GM12878 (cell line): ENCODE data around the gene KDM2A. TPM values are rescaled to one million over a fixed set of nuclear protein-coding genes. Genes with fewer than 3 reads are reported as not detected.
A peak's percentile ranks its signal among the peaks of the same experiment; 100 is the strongest.

ENCODE experiments used
- ATAC-seq: fragments of 200-7000 bp; cut with Tn5 transposase; 3 replicates; pipeline ENCODE4 v1.9.1; 2020; ENCODE audit warnings: mild to moderate bottlenecking, moderate library complexity
- BruUV-seq: library from RNA; stranded (reverse); fragments of 400-500 nt; replicated peaks from 2 replicates; lab custom pipeline; 2021; lab: Mats Ljungman, UMichigan
- CTCF ChIA-PET: fragments of 300-600 bp; sonication (Branson Sonifier 250); formaldehyde crosslinking; extraction: SDS; loops from one replicate; lab custom pipeline; 2021; ENCODE audit warnings: inconsistent platforms; lab: Yijun Ruan, JAX
- POLR2A ChIA-PET: fragments of 350-600 bp; formaldehyde crosslinking; extraction: SDS; loops from one replicate; lab custom pipeline; 2021; ENCODE audit warnings: inconsistent platforms; lab: Charles Lee
- RAD21 ChIA-PET: fragments of 300-600 bp; sonication (Branson Sonifier 250); formaldehyde crosslinking; loops from one replicate; lab custom pipeline; 2023; ENCODE audit warnings: antibody characterized with exemption; ENCODE audit not compliant: unreplicated experiment; lab: Charles Lee
- SMC1A ChIA-PET: fragments of 300-600 bp; sonication (Branson Sonifier 250); formaldehyde crosslinking; loops from one replicate; lab custom pipeline; 2023; ENCODE audit not compliant: unreplicated experiment, uncharacterized antibody; lab: Charles Lee
- DNase-seq: peaks from one replicate; pipeline ENCODE4 v3.0.0-alpha.2; 2011; ENCODE audit warnings: low read depth, low spot score
- FAIRE-seq: peaks from 3 replicates; lab custom pipeline; 2011; peaks lifted over from hg19 to GRCh38; lab: Jason Lieb, UNC
- H2AFZ ChIP-seq: 2 replicates; pipeline ENCODE4 v1.6.0; 2011; ENCODE audit warnings: low read depth, low read length, control low read depth; ENCODE audit not compliant: control insufficient read depth
- H3K27ac ChIP-seq: 2 replicates; pipeline ENCODE4 v1.5.1; 2011; ENCODE audit warnings: control low read depth; ENCODE audit not compliant: control insufficient read depth, insufficient read depth
- H3K27me3 ChIP-seq, 2 experiments: replicated peaks in 1 of 2; 2 replicates each; pipeline versions ENCODE4 v1.6.0 to v1.6.1; 2011; ENCODE audit warnings: low read length in 1 of 2; ENCODE audit not compliant: control insufficient read depth in 2 of 2, insufficient read depth in 2 of 2
- H3K36me3 ChIP-seq, 2 experiments: 2 replicates each; pipeline ENCODE4 v1.5.1; 2011; ENCODE audit warnings: low read length in 1 of 2; ENCODE audit not compliant: control insufficient read depth in 2 of 2, insufficient read depth in 2 of 2
- H3K4me1 ChIP-seq: 2 replicates; pipeline ENCODE4 v1.6.1; 2011; ENCODE audit warnings: mild to moderate bottlenecking, low read length, moderate library complexity, mixed read lengths; ENCODE audit not compliant: control insufficient read depth, insufficient read depth
- H3K4me2 ChIP-seq: 2 replicates; pipeline ENCODE4 v1.6.0; 2011; ENCODE audit warnings: control low read depth; ENCODE audit not compliant: control insufficient read depth, insufficient read depth
- H3K4me3 ChIP-seq: fragments of 200-600 bp; sonication (generic); 2 replicates; pipeline ENCODE4 v1.5.1; 2016
- H3K79me2 ChIP-seq: 2 replicates; pipeline ENCODE4 v1.6.0; 2011; ENCODE audit warnings: low read length; ENCODE audit not compliant: control insufficient read depth, insufficient read depth
- H3K9ac ChIP-seq: 2 replicates; pipeline ENCODE4 v1.8.0; 2011; ENCODE audit warnings: low read length, control low read depth, mixed read lengths; ENCODE audit not compliant: control insufficient read depth, insufficient read depth
- H3K9me3 ChIP-seq: replicated peaks from 3 replicates; pipeline ENCODE4 v1.5.1; 2011; ENCODE audit warnings: mild to moderate bottlenecking, low read length; ENCODE audit not compliant: control insufficient read depth, insufficient read depth
- H4K20me1 ChIP-seq: 2 replicates; pipeline ENCODE4 v1.6.0; 2011; ENCODE audit not compliant: control insufficient read depth, insufficient read depth
- IKZF1 ChIP-seq: fragments of 450-650 bp; conservative IDR thresholded peaks from 2 replicates; pipeline ENCODE4 v1.6.1; 2017; ENCODE audit warnings: antibody characterized with exemption, mild to moderate bottlenecking
- MYC ChIP-seq: IDR thresholded peaks from 2 replicates; pipeline ENCODE4 v1.6.1; 2011; ENCODE audit warnings: mild to moderate bottlenecking, low read length, moderate library complexity, inconsistent platforms; ENCODE audit not compliant: insufficient read depth, insufficient replicate concordance, insufficient read length, severe bottlenecking
- NR2C2 ChIP-seq: IDR thresholded peaks from 2 replicates; pipeline ENCODE4 v1.6.1; 2011; ENCODE audit warnings: borderline replicate concordance, low read depth; ENCODE audit not compliant: control insufficient read depth, insufficient read length
- POLR2A ChIP-seq: IDR thresholded peaks from 2 replicates; pipeline ENCODE4 v1.6.1; 2011; ENCODE audit warnings: low read depth, mild to moderate bottlenecking, low read length
- SMAD1 ChIP-seq: fragments of 450-650 bp; IDR thresholded peaks from 2 replicates; pipeline ENCODE4 v1.6.1; 2018; ENCODE audit warnings: mild to moderate bottlenecking, low read depth; ENCODE audit not compliant: partially characterized antibody
- SREBF2 ChIP-seq: IDR thresholded peaks from 2 replicates; pipeline ENCODE4 v1.6.1; 2012; ENCODE audit warnings: mild to moderate bottlenecking, low read length
- WGBS: methylation state at CpG from one replicate; pipeline ENCODE4 v1.1.6; 2016; ENCODE audit warnings: low lambda C conversion rate; ENCODE audit not compliant: insufficient replicate concordance, insufficient coverage; ENCODE audit errors: missing lambda C conversion rate; 5-methylcytosine and 5-hydroxymethylcytosine counted together
- in situ Hi-C: fragments of 300-500 bp; cut with MboI; formaldehyde crosslinking; loops from 9 replicates; pipeline ENCODE4 v1.14.3; 2018; ENCODE audit warnings: mixed read lengths
- intact Hi-C: fragments of 100-400 bp; cut with micrococcal nuclease; formaldehyde crosslinking; loops from one replicate; pipeline ENCODE4 v1.14.2; 2022; ENCODE audit not compliant: unreplicated experiment
- polyA plus RNA-seq, 11 experiments: library from polyadenylated mRNA; depleted of rRNA in 4 of 11; unstranded in 6 of 11; stranded (reverse) in 5 of 11; fragments of >200 nt; fragmentation: Nextera tagmentation in 4 of 11; fragmentation: Illumina TruSeq in 1 of 11; extraction: Ambion mirVana in 4 of 11; extraction: Trizol in 1 of 11; gene quantifications; 1 replicate in 1 of 11; 2 replicates in 10 of 11; pipeline versions ENCODE4 v1.2.1 to v1.2.3, GENCODE V29; 2011 to 2016; ENCODE audit warnings: inconsistent platforms in 2 of 11, missing spikeins in 2 of 11, low read depth in 1 of 11
- total RNA-seq, 4 experiments: library from RNA; depleted of rRNA in 3 of 4; stranded (reverse); fragments of >200 nt in 3 of 4; fragmentation: Illumina TruSeq in 1 of 4; extraction: Trizol in 1 of 4; gene quantifications; 2 replicates each; pipeline versions ENCODE4 v1.2.1 to v1.2.3, GENCODE V29; 2013 to 2021
- TF ChIP-seq, protein P1 (sequence below): fragments of 150-350 bp; IDR thresholded peaks from 2 replicates; pipeline ENCODE4 v1.6.1; 2016; ENCODE audit warnings: low read depth, low read length

Gene KDM2A
- total and polyA plus RNA-seq, 10 of the 15 experiments (the other 5 are each of a cell fraction or from before 2014, with no cell fraction given): 10.5 to 69.3 (median 41.6) TPM

DNA sequence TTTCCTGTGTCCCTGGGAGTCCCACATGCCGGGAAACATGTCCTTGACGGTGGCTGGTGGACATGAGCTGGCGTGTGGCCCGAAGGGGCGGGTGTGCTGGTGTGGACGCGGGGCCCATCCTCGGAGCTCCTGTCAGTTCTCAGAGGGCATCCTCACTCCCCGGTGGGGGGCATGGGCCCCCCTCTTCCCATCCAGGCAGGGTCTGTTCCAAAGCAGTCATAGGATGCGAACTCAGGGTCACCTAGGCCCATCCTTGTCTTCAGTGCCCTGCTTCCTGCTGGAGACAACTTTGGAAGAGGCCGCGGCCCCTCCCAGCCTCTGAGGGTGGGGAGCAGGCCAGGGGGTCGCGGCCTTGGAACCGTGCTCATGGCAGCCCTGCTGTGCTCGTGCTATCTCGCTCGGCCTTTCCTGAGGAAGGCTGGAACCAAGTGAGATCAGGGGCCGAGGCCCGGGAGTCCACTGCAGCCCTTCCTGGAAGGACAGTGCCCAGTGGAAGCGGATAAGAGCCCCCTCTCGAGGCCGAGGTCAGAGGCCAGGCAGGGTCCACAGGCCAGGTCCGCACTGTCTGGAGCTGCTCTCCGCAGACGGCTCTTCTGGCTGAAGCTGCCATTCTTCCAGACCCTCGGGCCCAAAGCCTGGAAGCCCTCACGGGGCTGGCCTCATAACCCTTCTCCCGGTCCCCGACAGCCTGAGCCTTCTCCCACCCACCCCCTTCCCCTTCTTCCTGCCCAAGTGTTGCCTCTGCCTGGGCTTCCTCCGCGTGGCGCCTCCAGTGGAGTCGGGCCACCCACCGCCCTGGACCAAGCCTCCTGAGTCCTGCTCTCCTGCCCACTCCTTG is 155.9 kb downstream of the KDM2A start:
- SMC1A ChIA-PET: no interaction called here
- no peak for TF ChIP-seq SREBF2
- TF ChIP-seq NR2C2: no peak
- TF ChIP-seq IKZF1: no peak
- TF ChIP-seq, protein P1, sequence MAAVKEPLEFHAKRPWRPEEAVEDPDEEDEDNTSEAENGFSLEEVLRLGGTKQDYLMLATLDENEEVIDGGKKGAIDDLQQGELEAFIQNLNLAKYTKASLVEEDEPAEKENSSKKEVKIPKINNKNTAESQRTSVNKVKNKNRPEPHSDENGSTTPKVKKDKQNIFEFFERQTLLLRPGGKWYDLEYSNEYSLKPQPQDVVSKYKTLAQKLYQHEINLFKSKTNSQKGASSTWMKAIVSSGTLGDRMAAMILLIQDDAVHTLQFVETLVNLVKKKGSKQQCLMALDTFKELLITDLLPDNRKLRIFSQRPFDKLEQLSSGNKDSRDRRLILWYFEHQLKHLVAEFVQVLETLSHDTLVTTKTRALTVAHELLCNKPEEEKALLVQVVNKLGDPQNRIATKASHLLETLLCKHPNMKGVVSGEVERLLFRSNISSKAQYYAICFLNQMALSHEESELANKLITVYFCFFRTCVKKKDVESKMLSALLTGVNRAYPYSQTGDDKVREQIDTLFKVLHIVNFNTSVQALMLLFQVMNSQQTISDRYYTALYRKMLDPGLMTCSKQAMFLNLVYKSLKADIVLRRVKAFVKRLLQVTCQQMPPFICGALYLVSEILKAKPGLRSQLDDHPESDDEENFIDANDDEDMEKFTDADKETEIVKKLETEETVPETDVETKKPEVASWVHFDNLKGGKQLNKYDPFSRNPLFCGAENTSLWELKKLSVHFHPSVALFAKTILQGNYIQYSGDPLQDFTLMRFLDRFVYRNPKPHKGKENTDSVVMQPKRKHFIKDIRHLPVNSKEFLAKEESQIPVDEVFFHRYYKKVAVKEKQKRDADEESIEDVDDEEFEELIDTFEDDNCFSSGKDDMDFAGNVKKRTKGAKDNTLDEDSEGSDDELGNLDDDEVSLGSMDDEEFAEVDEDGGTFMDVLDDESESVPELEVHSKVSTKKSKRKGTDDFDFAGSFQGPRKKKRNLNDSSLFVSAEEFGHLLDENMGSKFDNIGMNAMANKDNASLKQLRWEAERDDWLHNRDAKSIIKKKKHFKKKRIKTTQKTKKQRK: no peak
- no peak for TF ChIP-seq MYC
- peak; percentile 33; the same call in 1 of the 2 replicates for TF ChIP-seq POLR2A
- no peak for TF ChIP-seq SMAD1
- WGBS: 75% methylated on average over 28 of the region's 35 CpGs
- Histone ChIP-seq H3K27ac (peak overlapping the region; percentile 99), H3K4me1 (peaks cover 68% of the 10 kb centered on the region), H3K27me3 (no peaks in the 10 kb centered on the region), H3K9me3 (no peaks in the 10 kb centered on the region), H3K4me2 (0 out of 2 replicates have a peak overlapping the region, but pooled peaks have one; percentile 84), H4K20me1 (no peaks in the 10 kb centered on the region), H2AFZ (no peak overlapping the region), H3K36me3 (peaks cover 23 to 34% of the 10 kb centered on the region in 2 experiments), H3K79me2 (peaks cover 91% of the 10 kb centered on the region), H3K9ac (no peak overlapping the region; the same call in 1 of the 2 replicates), H3K4me3 (no peak overlapping the region)
- FAIRE-seq (no peak), ATAC-seq (no peak), DNase-seq (no peak)
- CTCF ChIA-PET: interaction anchor here (1.1 to 1.8 kb wide), 2 partner anchors 42 to 108 kb away, joined by 3 to 6 read pairs; no protein-coding TSS in a partner anchor
- in situ Hi-C loops (no loop called here), intact Hi-C loops (no loop called here)
- RAD21 ChIA-PET: no interaction called here
- no TSS peak for BruUV-seq
- POLR2A ChIA-PET: interaction anchor here (0.6 to 1.0 kb wide), 2 partner anchors 10 to 127 kb away, joined by 3 to 9 read pairs; partner anchors contain the start of gene PPP1CA
